RPMI7951 (cell line): ENCODE results near the gene SLC9A4. TPM values are rescaled to one million over a fixed set of nuclear protein-coding genes. Genes with fewer than 3 reads are reported as not detected.
"Not testable (repeated sequence)": the region's sequence is repeated elsewhere in the genome, so short reads cannot be mapped to it uniquely, and the experiment has no call there.

Experiments
- DNase-seq: peaks from one replicate; pipeline ENCODE4 v3.0.0-alpha.2; 2012; ENCODE audit warnings: low read depth
- total RNA-seq: library from RNA; depleted of rRNA; stranded (reverse); fragments of >200 nt; shearing (Covaris generic); gene quantifications from 2 replicates; pipeline ENCODE4 v1.2.3, GENCODE V29; 2014; rRNA removed

Gene SLC9A4
- total RNA-seq, 1 experiment from 2014 or later, result not detected

DNA sequence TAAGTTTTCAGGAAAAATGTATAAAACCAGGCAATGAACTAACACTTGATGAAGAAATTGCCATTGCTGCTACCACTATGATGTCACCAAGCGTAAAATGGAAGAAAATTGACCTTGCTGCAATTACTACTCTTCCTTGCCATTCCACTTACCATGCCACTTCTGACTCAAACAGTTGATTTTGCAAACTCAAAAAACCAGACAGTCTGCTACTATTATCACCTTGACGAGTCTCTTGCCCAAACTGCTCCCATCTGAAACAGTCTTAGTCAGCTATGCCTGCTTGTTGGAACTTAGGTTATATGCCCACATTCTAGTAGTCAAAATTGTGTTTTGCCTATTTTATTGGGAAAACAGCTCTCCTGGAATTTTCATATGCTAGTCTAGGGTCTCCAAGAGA is 74.4 kb downstream of the SLC9A4 start:
- no peak for DNase-seq

DNA sequence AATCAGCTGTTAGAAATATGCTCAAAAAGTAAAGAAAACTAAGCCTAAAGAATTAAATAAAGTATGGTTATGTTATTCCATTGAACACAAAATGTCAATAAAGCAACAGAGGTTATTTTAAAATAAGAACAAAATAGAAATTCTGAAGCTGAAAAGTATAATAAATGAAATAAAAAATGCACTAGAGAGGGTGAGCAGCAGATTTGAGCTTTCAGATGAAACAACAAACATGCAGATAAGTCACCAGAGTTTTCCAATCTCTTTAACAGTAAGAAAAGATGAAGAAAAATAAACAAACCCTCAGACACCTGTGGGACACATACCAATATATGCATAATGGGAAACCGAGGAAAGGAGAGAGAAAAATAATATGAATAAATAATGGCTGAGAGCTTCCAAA is 76.0 kb downstream of the SLC9A4 start:
- DNase-seq, result no peak

DNA sequence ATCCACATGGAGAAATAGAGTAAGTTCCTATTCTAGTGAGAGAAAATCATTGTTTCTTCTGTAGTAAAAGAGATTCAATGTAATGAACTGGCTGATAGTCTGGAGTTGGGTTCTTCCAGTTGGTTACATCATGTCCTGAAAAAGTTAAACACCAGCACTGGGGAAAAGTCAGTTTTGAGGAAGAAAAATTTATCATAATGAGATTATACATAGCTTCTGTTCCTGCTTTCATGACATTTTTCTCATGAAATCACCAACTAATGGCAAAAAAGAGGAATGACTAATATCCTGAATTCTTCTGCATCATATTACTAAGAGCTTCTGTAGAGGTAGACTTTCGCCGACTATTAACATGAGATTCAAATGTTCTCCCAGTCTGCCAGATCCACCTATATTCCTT is 77.1 kb downstream of the SLC9A4 start:
- no peak for DNase-seq

DNA sequence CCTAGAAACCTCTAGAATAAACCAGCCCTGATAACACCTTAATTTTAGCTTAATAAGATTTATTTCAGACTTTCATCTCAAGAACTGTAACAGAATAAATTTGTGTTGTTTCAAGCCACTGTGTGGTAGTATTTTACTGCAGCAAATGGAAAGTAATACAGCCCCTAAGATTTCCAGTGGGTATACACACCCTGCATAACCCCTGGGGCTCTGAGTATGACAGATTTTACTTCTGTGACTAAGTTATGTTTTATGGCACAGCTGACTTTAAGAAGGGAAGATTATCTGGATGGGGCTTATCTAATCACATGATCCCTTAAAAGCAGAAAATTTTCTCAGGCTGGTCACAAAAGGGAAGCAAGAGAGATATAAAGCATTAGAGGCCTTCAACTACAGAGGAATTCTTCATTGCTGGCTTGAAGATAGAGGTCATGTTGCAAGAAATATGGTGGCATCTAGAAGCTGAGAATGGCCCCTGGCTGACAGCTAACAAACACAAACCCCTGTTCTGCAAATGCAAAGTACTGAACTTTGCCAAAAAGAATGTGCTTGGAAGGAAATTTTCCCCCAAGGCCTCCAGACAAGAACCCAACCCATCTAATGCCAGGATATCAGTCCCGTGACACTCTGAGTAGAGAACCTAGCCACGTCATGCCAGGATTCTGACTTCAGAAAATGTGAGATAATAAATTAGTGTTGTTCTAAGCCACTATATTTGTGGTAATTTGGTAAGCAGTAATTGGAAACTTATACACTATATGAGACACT is 78.5 kb downstream of the SLC9A4 start:
- DNase-seq, result no peak

DNA sequence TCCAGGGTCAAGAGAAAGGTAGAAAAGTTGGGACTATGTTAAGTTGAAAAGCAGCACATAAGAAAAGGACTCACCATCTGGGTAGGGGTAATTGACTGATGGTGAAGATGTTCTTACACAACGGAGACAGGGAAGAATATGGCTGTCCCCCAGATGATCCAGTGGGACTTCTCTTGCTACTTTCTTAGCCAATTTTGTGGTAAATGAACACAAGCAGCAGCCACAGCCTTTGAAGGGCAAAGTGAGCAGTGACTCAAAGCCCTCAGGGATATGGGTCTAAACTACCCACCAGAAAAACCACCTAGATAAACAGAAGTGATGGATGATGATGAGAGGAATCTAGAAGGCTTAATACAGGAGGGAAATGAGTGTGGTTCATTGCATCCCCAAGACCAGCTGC is 80.6 kb downstream of the SLC9A4 start:
- DNase-seq, result peak; percentile 68

DNA sequence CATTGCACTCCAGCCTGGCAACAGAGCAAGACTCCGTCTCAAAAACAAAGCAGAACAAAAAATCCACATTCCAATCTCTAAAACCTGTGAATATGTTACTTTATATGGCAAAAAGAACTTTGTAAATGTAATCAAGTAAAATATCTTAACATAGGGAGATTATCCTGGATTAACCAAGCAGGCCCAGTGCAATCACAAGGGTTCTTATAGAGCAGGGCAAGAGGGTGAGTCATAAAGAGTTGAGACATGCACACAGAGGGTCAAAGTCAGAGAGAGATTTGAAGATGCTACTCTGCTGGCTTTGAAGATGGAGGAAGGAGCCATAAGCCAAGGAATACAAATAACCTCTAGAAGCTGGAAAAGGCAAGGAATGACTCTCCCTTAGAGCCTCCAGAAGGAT is 85.4 kb downstream of the SLC9A4 start:
- DNase-seq, result no peak

DNA sequence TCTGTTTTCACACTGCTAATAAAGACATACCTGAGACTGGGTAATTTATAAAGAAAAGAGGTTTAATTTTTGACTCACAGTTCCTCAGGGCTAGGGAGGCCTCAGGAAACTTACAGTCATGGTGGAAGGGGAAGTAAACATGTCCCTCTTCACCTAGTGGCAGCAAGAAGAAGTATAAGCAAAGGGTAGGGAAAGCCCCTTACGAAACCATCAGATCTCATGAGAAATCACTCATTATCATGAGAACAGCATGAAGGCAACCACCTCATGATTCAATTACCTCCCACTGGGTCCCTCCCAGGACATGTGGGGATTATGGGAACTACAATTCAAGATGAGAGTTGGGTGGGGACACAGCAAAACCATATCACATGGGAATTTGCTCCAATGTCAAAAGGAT is 89.5 kb downstream of the SLC9A4 start:
- DNase-seq, result not testable (repeated sequence)

DNA sequence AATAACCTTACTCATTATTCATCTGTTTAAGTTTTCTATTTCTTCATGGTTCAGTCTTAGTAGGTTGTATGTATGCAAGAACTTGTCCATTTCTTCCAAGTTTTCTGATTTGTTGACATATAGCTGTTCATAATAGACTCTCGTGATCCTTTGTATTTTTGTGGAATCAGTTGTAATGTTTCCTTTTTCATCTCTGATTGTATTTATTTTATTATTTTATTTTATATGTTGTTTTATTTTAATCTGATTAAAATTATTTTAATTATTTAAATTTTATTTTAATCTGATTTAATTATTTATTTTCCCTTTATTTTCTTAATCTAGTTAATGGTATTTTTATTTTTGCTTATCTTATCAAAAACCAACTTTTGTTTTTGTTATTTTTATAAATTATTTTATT is 102.9 kb downstream of the SLC9A4 start:
- DNase-seq, result no peak

DNA sequence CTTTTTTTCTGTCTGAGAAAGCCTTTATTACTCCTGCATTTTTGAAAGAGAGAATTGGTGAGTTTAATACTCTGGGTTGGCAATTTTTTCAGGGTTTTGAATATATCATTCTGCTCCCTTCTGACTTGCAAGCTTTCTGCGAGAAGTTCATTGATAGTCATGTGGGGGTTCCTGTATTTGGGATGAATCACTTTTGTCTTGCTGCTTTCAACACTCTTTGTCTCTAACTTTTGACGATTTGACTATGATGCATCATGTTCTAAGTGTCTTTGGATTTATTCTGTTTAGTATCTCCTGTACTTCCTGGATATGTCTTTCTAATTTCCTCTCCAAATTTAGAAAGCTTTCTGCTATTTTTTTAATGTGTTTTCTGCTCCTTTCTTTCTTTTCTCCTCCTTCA is 105.3 kb downstream of the SLC9A4 start:
- no peak for DNase-seq

DNA sequence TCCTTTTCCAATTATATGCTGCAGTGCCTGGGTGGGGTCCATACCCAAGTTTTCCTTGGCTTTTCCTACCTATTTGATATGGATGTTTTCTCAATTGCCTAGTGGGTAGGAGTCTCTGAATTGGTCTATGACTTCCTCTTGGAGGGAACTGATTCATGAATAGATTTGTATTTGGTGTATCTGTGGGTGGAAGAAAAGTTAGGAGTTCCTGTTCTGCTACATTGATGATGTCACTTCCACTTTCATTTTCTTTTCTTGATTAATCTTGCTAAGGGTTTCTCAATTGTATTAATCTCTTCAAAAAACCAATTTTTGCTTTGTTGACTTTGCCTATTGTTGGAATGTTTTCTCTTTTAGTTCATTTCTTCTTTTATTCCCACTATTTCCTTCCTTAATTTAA is 108.9 kb downstream of the SLC9A4 start:
- no peak for DNase-seq

DNA sequence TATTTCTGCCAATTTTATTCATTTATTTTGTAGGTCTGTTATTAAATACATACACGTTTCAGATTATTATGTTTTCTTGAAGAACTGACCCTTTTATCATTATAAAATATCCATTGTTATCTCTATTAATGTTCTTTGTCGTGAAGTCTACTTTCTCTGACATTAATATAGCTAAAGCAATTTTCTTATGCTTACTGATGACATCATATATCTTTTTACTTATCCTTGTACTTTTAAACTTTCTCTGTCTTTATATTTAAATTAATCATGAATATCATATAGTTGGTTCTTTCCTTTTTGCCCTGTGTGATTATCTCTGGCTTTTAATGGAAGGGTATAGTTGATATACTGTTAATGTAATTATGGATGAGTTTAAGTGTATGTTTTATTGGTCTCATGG is 109.8 kb downstream of the SLC9A4 start:
- no peak for DNase-seq

Other genes starting within 250 kb of the SLC9A4 start
- 0.10 TPM in 1 of 2 replicates, not detected in the other for gene IL1RL1, start 161.7 kb upstream of the SLC9A4 start, total RNA-seq
- gene IL18R1, start 117.4 kb upstream of the SLC9A4 start, total RNA-seq, result 0.10 TPM in 1 of 2 replicates, not detected in the other
- gene IL18RAP, start 50.1 kb upstream of the SLC9A4 start, total RNA-seq, result not detected in 2 replicates
- not detected in 2 replicates for gene SLC9A2, start 146.3 kb downstream of the SLC9A4 start, total RNA-seq